ENCODE measurements around the gene SIAH2.
A peak's percentile ranks its signal among the peaks of the same experiment; 100 is the strongest.

Gene SIAH2

GRCh38 chr3:150747886-150748683 lies 14.9 kb downstream of the SIAH2 start:
- no peak for DNase-seq (ENCODE audit: low spot score)

DNA sequence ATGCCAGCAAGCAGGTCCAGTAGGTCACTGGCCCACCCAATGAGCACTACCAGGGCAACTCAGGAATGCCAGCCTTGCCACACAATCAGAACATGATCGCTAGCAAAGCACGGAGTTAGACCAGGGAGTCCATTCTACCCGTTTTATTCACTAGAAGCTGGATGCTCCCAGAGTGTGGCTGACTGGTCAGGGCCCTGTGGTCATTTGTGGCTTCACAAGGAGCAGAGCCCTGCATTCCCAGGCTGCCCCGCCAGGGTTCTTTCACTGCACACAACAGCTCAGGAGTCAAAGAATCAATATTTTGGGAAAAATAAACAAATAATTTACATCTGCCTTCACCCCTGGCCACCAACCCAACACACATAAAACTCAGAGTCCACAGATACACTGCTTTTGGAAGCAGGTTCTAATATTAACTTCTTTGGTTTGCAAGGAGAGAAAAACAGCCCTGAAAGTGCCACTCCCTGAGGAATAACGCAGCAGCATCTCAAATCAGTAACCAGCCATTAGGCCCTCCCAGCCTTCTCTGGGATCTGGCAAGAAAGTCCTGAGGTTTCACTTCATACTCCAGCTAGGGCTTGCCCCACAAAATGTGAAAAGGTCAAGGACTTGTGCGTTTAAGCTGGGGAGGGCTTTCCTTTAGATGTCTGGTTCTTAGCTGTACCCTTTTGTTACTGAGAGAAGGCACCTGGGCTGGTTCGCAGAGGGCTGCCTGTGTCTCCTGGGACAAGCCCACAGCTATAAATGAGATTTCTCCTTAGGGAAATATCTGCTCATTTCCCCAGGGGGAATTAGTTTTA lies 16.0 kb downstream of the SIAH2 start:
- no peak for DNase-seq (ENCODE audit: low spot score)

- no peak for DNase-seq (ENCODE audit: low spot score)
These were observed 17.1 kb downstream of the SIAH2 start for GRCh38 chr3:150745832-150746231.

GRCh38 chr3:150744919-150745211 lies 18.1 kb downstream of the SIAH2 start:
- DNase-seq (ENCODE audit: low spot score), result no peak

GRCh38 chr3:150744041-150744918 lies 18.7 kb downstream of the SIAH2 start:
- DNase-seq (ENCODE audit: low spot score), result no peak

- peak; percentile 38 for DNase-seq (ENCODE audit: low spot score)
These were observed 19.5 kb downstream of the SIAH2 start for GRCh38 chr3:150743508-150743907.

GRCh38 chr3:150742679-150743078 lies 20.3 kb downstream of the SIAH2 start:
- no peak for DNase-seq (ENCODE audit: low spot score)

DNA sequence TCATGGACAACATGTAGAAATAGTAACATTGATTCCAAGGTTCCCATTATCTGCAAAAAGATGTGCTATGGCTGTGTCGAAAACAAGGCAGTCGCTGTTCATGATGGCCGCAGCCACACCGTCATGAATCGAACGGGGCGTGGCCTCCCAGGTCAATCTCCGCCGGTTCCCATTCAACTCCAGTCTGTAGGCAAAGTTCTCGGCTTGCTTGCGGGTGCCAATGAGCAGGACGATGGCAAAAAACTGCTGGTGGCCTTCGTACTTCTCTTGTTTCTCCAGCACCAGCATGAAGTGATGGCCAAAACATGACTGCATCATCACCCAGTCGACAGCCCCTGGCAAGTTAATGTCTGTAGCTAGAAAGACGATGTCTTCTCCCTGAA lies 20.8 kb downstream of the SIAH2 start:
- no peak for DNase-seq (ENCODE audit: low spot score)

GRCh38 chr3:150741497-150742140 lies 21.4 kb downstream of the SIAH2 start:
- DNase-seq (ENCODE audit: low spot score), result no peak

GRCh38 chr3:150740733-150741496 lies 22.1 kb downstream of the SIAH2 start:
- no peak for DNase-seq (ENCODE audit: low spot score)

GRCh38 chr3:150739877-150740645 lies 22.9 kb downstream of the SIAH2 start:
- DNase-seq (ENCODE audit: low spot score), result no peak

GRCh38 chr3:150739200-150739863 lies 23.6 kb downstream of the SIAH2 start:
- no peak for DNase-seq (ENCODE audit: low spot score)

GRCh38 chr3:150738688-150739087 lies 24.3 kb downstream of the SIAH2 start:
- no peak for DNase-seq (ENCODE audit: low spot score)

- DNase-seq (ENCODE audit: low spot score), result peak; percentile 28
These were observed 24.9 kb downstream of the SIAH2 start for GRCh38 chr3:150737874-150738679.

DNA sequence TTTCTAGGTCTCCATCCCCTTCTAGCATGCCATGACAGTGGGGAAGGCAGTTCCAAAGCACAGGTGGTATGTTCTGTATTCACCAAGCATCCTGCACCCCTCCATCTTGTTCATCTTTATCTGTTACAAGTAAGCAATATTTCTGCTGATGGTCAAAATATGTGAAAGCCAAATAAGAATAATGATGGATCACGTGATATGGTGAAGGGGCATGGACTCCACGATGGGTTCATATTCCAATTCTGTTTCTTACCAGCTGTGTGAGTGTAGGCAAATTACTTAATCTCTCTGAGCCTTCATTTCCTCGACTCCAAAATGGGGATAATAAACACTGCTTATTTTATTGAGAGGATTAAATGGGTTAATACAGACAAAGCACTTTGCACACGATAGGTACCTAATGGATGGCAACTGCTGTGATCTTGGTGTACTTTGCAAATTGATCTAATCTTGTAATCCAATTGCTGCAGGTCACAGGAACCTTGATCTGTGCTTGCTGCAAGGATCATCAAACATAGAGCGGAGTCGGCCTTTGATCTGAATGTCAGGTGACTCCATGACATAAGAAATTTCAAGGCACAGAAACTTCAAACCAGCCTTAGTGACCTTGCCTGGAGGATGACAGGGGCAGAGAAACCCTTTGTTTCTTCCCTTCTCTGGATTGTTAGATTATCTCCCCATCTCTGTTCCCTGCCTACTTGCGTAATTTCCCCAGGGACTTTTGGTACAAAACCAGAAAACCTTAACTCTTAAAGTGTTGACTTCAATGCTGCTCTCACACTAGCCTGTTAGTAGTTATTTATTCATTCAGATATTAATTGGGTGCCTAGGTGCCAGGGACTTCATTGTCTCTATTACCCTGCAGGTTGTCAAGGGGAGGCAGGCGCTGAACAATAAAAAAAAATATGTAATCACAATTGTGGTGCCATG lies 25.8 kb downstream of the SIAH2 start:
- no peak for DNase-seq (ENCODE audit: low spot score)

DNA sequence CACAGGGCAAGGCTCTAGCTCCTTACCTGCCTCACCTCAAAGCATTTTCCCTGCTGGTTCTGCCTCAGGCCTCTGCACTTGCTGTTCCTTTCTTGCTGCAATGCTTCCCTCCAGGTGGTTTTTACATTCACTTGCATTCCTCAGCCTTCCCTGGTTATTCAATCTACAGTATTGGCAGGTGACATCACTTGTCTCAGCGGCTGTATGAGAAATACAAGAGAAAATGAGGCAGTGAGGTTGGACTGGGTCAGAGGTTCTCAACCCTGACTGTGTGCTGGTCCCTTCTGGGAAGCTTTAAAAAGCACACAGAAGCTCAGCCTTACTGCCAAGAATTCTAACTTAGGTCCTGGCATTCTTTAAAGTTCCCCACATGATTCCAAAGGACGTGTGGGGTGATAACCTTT lies 26.7 kb downstream of the SIAH2 start:
- no peak for DNase-seq (ENCODE audit: low spot score)

- DNase-seq (ENCODE audit: low spot score), result no peak
These were observed 28.2 kb downstream of the SIAH2 start for GRCh38 chr3:150734795-150735119.
